ENCODE measurements around the gene ZMYM2.
"Not testable (repeated sequence)": the region's sequence is repeated elsewhere in the genome, so short reads cannot be mapped to it uniquely, and the experiment has no call there.

Gene ZMYM2

DNA sequence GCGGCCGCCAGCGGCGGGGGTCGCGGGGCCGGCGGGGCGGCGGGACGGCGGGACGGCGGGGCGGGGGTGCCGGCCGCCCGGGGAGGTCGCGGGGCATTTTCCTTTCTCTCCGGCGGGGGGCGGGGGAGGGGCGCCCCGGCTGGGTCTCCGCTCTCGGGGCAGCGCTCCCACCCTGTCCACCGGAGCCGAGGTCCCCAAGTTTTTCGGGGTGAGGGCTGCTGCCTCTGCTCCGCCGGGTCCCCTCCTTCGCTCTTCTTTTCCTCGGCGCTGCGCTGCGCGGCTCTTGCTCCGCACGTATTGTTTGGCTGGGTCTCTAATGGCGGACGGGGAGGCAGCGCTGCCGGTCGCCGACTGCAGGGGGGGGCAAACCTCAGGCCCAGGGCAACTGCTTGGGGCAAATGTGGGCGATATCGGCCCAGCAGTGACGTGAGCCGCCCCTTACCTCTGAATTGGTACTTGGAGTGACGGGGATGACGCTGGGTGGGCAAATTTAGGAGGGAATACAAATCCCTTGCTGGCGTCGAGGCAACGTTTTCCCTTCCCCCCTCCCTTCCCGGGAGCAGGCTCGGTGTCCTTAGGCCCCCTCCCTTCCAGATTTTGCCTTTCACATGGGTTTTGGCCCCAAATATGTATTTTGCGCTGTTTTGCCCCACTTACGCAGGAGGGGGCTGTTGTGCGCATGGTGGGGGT, 759 bp downstream of the ZMYM2 start:
- Histone ChIP-seq H3K4me1 (peaks cover 34% of the 10 kb centered on the region), H3K4me3 (peak overlapping the region; percentile 91), H3K27me3 (no peaks in the 10 kb centered on the region), H3K36me3 (peaks cover 28% of the 10 kb centered on the region), H4K20me1 (peaks cover 41% of the 10 kb centered on the region), H3K9ac (peak overlapping the region; percentile 98), H3K4me2 (peak overlapping the region; percentile 94), H3K9me3 (no peaks in the 10 kb centered on the region), H3K27ac (peak overlapping the region; percentile 98)
- TF ChIP-seq Cebpa-rat (IDR thresholded peaks at IDR 0.05): no peak

DNA sequence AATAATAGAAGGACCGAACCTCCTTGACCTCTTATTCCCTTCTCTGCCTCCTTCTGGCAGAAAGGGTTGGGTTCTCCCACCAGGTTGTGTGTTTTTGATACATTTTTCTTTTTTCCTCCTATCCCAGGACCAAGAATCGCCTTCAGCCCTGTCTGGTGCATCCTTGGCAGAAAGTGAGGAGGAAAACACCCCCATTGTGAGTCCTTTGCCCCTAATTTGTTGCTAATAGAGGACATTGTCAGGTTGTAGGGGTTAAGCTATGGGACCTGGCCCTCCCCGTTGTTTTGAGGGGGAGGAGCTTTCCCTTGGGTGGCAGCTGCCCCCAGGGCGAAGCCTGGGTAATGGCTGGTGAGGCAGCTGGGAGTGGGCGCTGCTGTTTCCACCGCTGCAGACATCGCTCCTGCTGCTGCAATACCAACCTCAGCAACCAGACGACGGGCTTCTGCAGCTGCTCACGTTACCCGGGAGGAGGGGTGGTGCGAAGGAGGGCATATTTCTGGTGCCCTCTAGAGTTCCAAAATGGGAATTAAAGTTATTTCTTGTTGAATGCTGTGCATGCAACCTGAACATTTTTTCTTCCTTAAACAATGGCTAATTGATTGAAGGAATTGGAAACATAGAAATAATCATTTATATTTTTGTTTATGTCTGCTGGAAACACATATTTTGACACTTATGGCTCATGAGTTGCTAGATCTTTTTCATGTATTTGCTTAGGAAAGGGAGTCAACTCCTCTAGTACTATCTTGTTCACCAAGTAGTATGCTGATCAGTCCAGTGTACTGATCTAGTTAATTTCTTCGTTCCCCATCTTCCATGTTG, 1.5 kb downstream of the ZMYM2 start:
- peak overlapping the region; percentile 91 for H3K4me3 ChIP-seq
- H3K27me3 ChIP-seq: no peaks in the 10 kb centered on the region
- TF ChIP-seq Cebpa-rat (IDR thresholded peaks at IDR 0.05): 0 out of 2 replicates have a peak, but pooled peaks have one; percentile 55
- peaks cover 34% of the 10 kb centered on the region for H3K36me3 ChIP-seq
- H3K9ac ChIP-seq: peak overlapping the region; percentile 98
- H4K20me1 ChIP-seq: peaks cover 48% of the 10 kb centered on the region
- peaks cover 35% of the 10 kb centered on the region for H3K4me1 ChIP-seq
- H3K27ac ChIP-seq: peak overlapping the region; percentile 98
- peak overlapping the region; percentile 94 for H3K4me2 ChIP-seq
- no peaks in the 10 kb centered on the region for H3K9me3 ChIP-seq

DNA sequence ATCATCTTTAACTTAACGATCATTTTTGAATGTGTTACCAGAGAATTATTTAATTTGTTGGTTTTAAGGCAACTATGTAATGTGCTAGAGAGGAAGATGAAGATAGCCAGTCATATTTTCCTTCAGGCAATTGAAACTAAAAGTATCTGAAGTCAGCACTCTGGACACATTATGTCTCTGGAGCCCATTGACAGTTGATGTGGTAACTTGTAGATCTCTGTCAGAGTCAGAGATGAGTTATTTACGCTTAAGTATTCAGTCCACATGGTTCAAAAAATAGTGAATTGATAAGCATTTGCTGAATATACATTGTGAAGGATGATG, 2.1 kb downstream of the ZMYM2 start:
- peaks cover 37% of the 10 kb centered on the region for H3K36me3 ChIP-seq
- H3K9ac ChIP-seq: peak overlapping the region; percentile 60; the same call in 1 of the 2 replicates
- H3K27me3 ChIP-seq: no peaks in the 10 kb centered on the region
- no peak overlapping the region for H3K27ac ChIP-seq
- H4K20me1 ChIP-seq: peaks cover 54% of the 10 kb centered on the region
- no peaks in the 10 kb centered on the region for H3K9me3 ChIP-seq
- H3K4me3 ChIP-seq: peak overlapping the region; percentile 91
- peak overlapping the region; percentile 94 for H3K4me2 ChIP-seq
- TF ChIP-seq Cebpa-rat (IDR thresholded peaks at IDR 0.05): no peak
- H3K4me1 ChIP-seq: peaks cover 35% of the 10 kb centered on the region

DNA sequence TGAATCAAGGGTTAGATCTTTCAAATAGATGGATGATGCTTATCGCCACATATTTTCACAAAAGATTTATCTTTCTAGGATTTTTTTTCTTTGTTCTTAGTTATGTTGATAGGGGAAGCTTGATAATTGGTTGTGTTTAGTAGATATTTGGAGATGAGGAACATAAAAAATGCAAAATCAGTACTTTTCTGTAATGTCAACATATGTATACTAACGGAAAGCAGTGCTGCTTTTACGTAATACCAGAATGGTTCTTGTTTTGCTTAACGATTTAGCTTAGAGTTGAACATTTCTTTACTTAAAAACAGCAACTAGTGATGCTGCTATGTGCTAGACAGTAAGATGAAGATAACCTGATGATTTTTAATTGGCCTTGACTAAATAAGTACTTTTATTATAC, 3.0 kb downstream of the ZMYM2 start:
- Histone ChIP-seq H3K4me1 (peaks cover 35% of the 10 kb centered on the region), H3K4me3 (no peak overlapping the region), H3K36me3 (peaks cover 46% of the 10 kb centered on the region), H4K20me1 (peaks cover 63% of the 10 kb centered on the region), H3K27ac (no peak overlapping the region), H3K27me3 (no peaks in the 10 kb centered on the region), H3K9ac (no peak overlapping the region), H3K4me2 (peak overlapping the region; percentile 94), H3K9me3 (no peaks in the 10 kb centered on the region)
- no peak for TF ChIP-seq Cebpa-rat (IDR thresholded peaks at IDR 0.05)

DNA sequence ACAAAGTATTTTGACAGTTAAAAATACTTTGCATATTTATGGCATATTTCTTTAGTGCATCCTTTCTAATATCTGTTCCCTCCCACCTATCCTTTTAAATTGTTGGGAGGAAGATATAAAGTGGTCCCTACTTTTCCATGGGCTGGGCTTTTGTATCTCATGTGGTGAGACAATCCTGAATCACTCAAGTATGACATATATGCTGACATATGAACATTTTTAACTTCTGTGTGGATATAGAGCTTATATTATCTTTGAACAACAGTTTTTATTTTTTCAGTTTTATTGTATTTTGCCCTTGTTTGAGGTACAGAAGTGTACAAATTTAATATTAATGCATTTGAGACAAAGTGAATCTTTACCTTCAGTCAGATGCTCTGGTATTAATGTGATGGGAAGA, 3.4 kb downstream of the ZMYM2 start:
- Histone ChIP-seq H3K4me1 (peaks cover 39% of the 10 kb centered on the region), H3K4me3 (no peak overlapping the region), H3K4me2 (peak overlapping the region; percentile 94), H3K27me3 (no peaks in the 10 kb centered on the region), H3K36me3 (peaks cover 50% of the 10 kb centered on the region), H3K27ac (no peak overlapping the region), H4K20me1 (peaks cover 67% of the 10 kb centered on the region), H3K9ac (no peak overlapping the region), H3K9me3 (no peaks in the 10 kb centered on the region)
- TF ChIP-seq Cebpa-rat (IDR thresholded peaks at IDR 0.05): no peak

- H3K4me2 ChIP-seq: peak overlapping the region; percentile 17; the same call in 1 of the 2 replicates
- no peaks in the 10 kb centered on the region for H3K27me3 ChIP-seq
- H3K36me3 ChIP-seq: peaks cover 60% of the 10 kb centered on the region
- peaks cover 77% of the 10 kb centered on the region for H4K20me1 ChIP-seq
- no peak for TF ChIP-seq Cebpa-rat (IDR thresholded peaks at IDR 0.05)
- H3K27ac ChIP-seq: no peak overlapping the region
- peaks cover 46% of the 10 kb centered on the region for H3K4me1 ChIP-seq
- no peak overlapping the region for H3K9ac ChIP-seq
- no peaks in the 10 kb centered on the region for H3K9me3 ChIP-seq
- no peak overlapping the region for H3K4me3 ChIP-seq
Observed at GRCh38 chr13:19962894-19963293, 4.4 kb downstream of the ZMYM2 start.

GRCh38 chr13:19967621-19968020, 9.1 kb downstream of the ZMYM2 start:
- no peak overlapping the region for H3K27ac ChIP-seq
- H3K9me3 ChIP-seq: no peaks in the 10 kb centered on the region
- no peak overlapping the region for H3K9ac ChIP-seq
- H3K27me3 ChIP-seq: no peaks in the 10 kb centered on the region
- H3K36me3 ChIP-seq: peaks cover 87% of the 10 kb centered on the region
- peaks cover 99% of the 10 kb centered on the region for H4K20me1 ChIP-seq
- no peak for TF ChIP-seq Cebpa-rat (IDR thresholded peaks at IDR 0.05)
- no peak overlapping the region for H3K4me3 ChIP-seq
- H3K4me1 ChIP-seq: peaks cover 23% of the 10 kb centered on the region
- H3K4me2 ChIP-seq: no peak overlapping the region

DNA sequence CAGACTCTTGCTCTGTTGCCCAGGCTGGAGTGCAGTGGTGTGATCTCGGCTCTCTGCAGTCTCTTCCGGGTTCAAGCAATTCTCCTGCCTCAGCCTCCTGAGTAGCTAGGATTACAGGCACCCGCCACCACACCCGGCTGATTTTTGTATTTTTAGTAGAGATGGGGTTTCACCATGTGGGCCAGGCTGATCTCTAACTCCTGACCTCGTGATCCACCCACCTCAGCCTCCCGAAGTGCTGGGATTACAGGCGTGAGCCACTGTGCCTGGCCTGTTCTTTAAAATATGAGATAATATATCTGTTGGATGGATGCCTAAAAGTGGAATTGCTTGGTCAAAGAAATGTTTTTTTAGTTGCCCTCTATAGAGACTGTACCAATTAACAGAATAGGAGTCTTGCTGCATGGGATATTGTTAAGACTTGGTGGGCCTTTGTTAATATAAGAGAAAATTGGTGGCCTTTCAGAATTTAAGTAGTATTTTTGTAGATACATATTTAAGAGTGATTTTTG, 16.0 kb downstream of the ZMYM2 start:
- H3K27me3 ChIP-seq, H3K9ac ChIP-seq, H3K4me2 ChIP-seq, H3K4me3 ChIP-seq, H3K4me1 ChIP-seq, H3K27ac ChIP-seq: not testable (repeated sequence)
- peaks cover 94% of the 10 kb centered on the region for H4K20me1 ChIP-seq
- peaks cover 67% of the 10 kb centered on the region for H3K9me3 ChIP-seq
- peaks cover 98% of the 10 kb centered on the region for H3K36me3 ChIP-seq

- Histone ChIP-seq H3K9me3 (peaks cover 56% of the 10 kb centered on the region), H3K9ac (no peak overlapping the region), H3K4me1 (peaks cover 6% of the 10 kb centered on the region; the same call in 1 of the 2 replicates), H3K36me3 (peaks cover 80% of the 10 kb centered on the region), H4K20me1 (peaks cover 95% of the 10 kb centered on the region), H3K27me3 (no peaks in the 10 kb centered on the region), H3K4me2 (no peak overlapping the region), H3K4me3 (no peak overlapping the region), H3K27ac (no peak overlapping the region)
- no peak for TF ChIP-seq Cebpa-rat (IDR thresholded peaks at IDR 0.05)
Observed at GRCh38 chr13:19978831-19979437, 20.4 kb downstream of the ZMYM2 start.
